ENCODE data around the gene ETHE1.

Gene ETHE1, protein sequence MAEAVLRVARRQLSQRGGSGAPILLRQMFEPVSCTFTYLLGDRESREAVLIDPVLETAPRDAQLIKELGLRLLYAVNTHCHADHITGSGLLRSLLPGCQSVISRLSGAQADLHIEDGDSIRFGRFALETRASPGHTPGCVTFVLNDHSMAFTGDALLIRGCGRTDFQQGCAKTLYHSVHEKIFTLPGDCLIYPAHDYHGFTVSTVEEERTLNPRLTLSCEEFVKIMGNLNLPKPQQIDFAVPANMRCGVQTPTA

DNA sequence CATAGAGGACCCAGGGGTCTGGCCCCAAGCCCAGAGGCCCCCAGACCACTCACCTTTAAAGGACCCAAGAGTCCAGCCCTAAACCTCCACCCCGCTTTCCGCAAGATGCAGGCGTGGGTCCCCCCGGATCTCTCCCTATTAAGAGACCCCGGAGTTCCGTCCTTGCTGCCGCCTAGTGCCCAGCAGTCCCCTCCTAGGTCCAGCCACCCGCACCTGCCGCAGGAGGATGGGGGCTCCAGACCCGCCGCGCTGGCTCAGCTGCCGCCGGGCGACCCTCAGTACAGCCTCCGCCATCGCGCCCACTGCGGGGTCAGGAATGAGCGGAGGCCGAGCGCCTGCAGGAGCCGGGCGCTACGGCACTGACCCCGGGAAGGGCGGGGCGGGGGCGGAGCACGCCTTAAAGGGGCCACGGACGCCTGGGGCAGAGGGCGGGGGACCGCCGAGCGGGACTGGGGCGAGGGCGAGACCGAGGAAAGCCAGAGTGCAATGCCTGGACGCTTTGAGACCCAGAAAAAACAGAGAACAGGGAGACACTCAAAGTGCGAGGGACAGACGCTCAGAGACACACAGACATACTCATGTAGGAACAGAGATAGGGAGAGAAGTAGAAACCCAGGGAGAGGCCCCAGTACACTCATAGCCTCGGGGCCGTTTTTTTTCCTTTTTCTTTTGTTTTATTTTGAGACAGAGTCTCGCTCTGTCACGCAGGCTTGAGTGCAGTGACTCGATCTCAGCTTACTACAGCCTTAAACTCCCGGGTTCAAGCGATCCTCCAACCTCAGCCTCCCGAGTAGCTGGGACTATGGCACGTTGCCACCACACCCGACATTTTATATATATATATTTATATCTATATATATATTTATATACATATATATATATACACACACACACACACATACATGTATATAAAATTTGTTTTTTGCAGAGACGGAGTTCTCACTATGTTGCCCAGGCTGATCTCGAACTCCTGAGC is at the start of gene ETHE1:
TSS of gene ETHE1 (minus strand) at position 318 of the 976 bp plus-strand sequence. CDS start at position 294, 24 bp downstream.
- peak within 1 kb of the TSS; percentile 74 for H3K4me3 ChIP-seq (ENCODE audit: low read depth, low read length)

DNA sequence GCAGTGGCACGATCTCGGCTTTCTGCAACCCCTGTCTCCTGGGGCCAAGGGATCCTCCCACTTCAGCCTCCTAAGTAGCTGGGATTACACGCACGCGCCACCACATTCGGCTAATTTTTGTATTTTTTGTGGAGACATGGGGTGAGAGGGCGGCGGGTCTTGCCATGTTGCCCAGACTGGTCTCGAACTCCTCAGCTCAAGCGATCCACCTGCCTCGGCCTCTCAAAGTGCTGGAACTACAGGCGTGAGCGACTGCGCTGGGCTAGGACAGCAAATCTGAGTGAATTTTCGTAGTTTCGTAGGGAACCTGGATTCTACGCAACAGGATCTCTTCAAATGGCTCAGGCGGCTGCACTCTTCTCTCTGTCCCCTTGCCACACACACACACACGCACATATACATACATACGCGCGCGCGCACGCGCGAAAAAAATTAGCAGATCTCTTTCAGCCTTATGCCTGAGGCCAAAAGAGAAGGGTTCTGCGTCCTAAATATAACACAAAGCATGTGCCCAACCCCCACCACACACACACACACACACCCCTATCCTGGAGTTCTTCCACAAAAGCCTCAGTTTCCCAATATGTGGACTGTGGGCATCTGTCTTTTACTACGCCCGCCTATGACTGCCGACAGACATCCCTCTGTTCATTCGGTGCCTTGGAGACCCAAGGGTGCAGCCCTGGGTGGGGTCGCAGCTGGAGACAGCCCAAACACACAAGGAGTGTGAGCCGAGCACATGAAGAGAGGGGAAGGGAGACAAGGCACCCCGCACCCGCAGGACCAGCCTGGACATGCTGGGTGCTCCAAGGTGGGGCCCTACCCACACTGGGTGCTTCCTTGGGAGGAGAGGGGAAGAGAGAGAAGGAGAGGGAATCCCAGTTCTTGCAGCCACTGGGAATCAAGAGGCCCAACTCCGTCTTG is 49.2 kb upstream of the ETHE1 start:
- no peak overlapping the region for H3K4me3 ChIP-seq (ENCODE audit: low read depth, low read length)

DNA sequence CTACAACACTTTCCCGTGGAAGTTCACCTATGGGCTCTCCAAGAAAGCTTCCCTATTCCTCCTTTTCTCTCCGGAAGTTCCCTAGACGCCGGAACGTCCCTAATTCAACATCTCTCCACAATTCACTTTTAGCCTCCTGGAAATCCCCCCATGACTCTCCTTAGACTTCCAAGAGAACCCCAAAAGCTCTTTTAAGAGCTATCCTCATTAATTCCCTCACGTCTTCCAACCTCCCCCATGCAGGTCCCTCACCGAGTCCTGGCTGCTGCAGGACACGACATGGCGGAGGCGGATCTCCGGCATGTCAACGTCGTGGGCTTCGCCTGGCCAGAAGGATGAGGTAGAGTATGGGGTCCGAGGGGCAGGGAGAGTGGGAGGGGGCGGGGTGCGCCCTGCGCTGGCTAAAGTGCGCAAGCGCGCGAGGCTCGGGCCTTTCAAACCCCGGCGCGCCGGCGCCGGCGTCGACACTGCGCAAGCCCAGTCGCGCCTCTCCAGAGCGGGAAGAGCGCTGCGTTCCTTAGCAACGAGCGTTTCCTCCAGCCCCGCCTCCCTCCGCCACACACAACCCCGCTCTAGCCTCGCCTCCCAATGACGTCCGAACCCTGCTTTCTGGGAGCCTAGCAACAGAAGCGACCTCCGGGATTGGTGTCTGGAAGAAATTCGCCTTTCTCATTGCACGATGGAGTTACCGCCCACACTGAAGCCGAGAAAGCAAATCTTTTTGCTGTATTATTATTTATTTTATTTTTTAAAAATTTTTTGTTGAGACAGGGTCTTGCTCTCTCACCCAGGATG is 48.4 kb upstream of the ETHE1 start, which contains the start of the genes PINLYP and XRCC1:
TSS of gene PINLYP (plus strand) at position 646 of the 795 bp plus-strand sequence. CDS start 1,391 bp downstream, outside the sequence.
TSS of gene XRCC1 (minus strand) at position 372 of the 795 bp plus-strand sequence. CDS start at position 303, 69 bp downstream.
- H3K4me3 ChIP-seq (ENCODE audit: low read depth, low read length) = peak within 1 kb of the TSS; percentile 78

DNA sequence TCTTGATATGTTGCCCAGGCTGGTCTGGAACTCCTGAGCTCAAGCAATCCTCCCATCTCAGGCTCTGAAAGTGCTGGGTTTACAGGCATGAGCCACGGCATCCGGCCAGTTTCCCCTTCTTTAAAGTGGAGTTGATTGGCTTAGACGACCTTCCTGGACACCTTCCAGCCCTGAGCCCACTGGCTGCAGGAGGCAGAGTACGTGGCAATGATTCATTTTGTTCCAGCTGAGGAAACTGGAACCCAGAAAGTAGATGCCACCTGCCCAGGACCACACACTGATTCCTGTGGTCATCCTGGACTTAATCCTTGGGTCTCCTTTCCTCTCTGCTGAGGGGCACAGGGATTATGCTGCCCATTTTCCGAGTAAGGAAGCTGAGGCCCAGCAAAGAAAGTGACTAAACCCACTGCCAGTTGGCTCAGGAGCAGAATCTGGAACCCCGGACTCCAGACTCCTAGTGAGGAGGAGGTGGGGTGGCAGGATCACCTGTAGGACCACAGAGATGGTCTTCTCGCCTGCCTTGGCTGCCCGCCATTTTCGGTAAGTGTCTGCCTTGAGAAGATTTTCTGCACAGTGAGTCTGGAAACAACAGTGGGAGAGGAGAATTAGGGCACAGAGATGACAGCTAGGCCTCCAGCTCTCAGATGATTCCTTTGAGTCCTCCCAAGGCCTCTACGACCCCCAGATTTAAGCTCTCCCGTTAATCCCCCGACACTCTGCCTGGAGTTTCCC is 47.6 kb upstream of the ETHE1 start:
- peak overlapping the region; percentile 78 for H3K4me3 ChIP-seq (ENCODE audit: low read depth, low read length)

DNA sequence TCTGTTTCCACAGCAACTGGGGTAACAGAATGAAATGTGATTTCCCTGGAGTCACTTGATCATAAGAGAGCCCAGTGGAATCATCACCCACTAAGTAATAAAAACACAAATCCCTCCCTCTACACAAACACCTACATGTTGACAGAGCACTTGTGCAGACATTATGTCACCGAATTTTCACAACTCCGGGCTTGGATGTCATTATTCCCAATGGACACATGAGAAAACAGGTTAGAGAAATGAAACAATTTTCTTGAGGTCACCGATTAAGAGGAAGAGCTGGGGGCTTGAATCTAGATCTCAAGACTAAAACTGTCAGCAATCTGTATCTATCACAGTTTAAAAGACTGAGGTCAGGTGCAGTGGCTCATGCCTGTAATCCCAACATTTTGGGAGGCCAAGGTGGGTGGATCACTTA is 45.2 kb upstream of the ETHE1 start:
- H3K4me3 ChIP-seq (ENCODE audit: low read depth, low read length) = no peak overlapping the region

DNA sequence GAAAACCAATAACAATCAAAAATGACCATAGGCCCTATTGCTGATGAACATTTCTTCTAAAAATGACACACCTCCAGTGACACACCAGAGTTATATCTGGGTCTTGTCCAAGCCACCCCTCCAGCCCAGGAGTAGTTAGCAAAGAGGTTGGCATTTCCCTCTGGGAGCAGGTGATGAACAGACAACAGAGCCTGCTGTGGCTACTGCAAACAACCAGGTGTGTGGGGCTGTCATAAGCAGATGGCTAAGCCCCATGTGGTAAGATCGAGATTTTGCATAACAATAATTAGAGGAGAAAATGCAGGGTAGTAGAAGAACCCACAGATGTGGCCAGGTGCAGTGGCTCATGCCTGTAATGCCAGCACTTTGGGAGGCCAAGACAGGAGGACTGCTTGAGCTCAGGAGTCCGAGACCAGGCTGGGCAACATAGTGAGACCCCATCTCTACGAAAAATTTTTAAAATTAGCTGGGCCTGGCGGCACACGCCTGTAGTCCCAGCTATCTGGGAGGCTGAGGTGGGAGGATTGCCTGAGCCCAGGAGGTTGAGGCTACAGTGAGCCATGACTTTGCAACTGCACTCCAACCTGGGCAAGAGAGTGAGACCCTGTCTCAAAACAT is 43.3 kb upstream of the ETHE1 start:
- no peak overlapping the region for H3K4me3 ChIP-seq (ENCODE audit: low read depth, low read length)

DNA sequence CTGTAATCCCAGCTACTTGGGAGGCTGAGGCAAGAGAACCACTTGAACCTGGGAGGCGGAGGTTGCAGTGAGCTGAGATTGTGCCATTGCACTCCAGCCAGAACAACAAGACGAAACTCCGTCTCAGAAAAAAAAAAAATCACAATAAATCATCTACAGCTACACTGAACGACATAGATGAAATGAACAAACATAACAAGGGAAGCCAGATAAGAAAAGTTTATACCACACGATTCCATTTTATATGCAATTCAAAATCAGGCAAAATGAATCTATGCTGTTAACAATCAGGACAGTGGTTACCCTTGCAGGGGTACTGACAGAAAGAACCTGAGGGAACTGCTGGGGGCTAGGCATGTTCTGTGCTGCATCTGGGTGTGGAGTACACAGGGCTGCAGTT is 42.7 kb upstream of the ETHE1 start:
- no peak overlapping the region for H3K4me3 ChIP-seq (ENCODE audit: low read depth, low read length)

DNA sequence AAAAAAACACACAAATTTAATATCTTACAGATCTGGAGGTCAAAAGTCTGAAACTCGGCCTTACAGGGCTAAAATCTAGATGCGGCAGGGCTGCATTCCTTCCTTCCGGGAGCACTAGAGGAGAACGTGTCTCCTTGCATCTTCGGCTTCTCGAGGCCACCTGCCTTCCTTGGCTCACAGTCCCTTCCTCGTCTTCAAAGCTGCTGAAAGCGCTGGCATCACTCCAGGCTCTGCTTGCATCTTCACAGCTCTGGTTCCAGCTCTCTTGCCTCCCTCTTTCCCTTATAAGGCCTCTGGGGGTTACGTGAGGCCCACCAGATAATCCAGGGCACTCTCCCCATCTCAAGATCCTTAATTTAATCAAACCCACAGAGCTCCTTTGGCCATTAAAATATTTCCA is 37.8 kb upstream of the ETHE1 start:
- H3K4me3 ChIP-seq (ENCODE audit: low read depth, low read length) = no peak overlapping the region

DNA sequence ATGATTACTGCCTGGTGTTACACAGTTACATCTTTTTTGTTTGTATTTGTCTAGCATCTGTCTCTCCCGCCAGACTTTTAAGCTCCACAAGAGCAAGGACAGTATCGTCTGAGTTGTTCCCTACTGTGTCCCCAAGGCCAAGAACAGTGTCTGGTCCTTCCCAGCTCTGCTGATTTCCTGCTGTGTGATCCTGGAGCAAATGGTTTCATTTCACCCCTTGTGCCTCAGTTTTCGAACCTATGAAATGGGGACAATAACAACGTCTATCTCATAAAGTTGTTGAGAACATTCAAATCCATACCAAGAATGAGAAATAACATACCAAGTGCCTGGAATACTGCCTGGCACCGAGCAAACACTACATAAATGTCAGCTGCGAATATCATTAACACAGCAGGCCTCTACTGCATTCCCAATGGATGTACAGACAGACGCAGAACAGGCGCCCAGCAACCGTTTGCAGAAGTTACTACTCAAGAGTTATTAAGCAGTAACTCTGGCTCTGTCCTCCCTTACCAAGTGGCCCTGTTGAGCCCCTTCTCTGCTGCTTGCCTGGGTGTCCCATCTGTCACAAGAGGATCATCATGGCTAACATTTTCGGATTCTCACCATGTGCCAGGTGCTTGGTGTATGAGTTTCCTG is 36.9 kb upstream of the ETHE1 start:
- H3K4me3 ChIP-seq (ENCODE audit: low read depth, low read length) = no peak overlapping the region

DNA sequence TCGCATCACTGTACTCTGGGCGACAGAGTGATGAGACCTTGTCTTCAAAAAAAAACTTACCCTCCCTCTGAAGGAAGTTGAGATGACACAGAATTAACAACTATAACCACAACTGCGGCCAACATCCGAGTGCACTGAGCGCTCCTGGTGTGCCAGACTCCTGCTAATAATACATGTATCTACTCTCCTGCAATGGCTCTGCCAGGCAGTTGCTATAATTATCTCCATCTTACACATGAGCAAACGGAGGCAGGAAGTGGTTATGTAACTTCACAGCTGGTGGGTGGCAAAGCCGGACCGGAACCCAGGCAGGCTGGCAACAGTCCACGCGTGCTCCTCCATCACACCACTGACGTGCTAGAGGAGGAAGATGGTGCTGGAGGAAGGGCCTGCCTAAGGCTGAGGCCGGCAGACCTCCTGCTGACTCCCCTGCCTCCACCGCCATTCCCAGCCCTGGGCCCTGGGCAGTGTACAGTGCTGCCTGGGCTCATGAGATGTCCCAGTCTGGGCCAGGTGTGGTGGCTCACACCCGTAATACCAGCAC is 35.8 kb upstream of the ETHE1 start:
- no peak overlapping the region for H3K4me3 ChIP-seq (ENCODE audit: low read depth, low read length)

DNA sequence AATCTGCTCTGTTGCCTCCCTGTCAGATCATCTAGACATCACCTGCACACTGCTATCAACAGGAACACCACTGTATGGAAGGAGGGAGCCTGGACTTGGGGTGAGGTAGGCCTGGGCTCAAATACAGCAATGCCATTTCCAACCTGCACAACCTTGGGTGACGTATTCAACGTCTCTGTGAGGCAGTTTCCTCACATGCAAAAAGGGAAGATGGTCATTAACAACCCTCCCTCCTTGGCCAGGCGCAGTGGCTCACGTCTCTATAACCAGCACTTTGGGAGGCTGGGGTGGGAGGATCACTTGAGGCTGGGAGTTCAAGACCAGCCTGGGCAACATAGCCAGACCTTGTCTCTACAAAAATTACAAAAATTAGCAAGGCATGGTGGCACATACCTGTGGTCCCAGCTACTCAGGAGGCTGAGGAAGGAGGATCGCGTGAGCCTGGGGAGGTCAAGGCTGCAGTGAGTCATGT is 35.3 kb upstream of the ETHE1 start:
- no peak overlapping the region for H3K4me3 ChIP-seq (ENCODE audit: low read depth, low read length)

DNA sequence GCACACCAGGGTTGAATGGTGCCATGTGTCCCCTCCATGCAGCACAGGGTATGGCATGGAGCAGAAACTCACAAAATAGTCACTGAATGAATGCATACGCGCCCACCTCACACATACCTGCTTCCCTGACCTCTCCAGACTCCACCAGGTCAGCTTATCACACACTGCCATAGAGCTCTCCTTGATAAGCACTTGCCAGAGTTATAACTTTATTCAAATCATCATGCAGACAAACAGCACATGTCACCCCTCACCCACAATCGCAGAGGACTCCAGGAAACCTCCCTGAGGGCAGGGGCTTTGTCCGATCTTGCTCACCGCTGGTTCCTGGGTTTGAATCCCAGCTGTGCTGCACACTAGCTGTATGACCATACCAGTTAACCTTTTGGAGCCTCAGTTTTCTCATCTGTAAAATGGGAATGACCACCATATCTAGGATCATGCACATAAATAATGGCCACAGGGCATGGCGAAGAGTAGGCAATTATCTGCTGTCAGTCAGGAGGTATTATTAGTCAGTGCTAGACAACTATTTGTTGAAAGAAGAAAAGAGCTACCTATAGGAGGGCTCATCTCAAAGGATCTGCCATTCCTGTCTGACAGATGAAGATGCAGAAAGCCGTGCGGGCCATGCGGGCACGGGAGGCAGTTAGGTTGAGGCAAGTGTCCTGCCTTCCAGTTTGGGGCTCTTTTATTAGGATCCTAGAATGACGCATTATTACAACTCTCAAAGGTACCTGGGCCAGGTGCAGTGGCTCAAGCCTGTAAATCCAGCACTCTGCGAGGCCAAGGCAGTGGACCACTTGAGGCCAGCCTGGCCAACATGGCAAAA is 34.4 kb upstream of the ETHE1 start:
- no peak overlapping the region for H3K4me3 ChIP-seq (ENCODE audit: low read depth, low read length)

DNA sequence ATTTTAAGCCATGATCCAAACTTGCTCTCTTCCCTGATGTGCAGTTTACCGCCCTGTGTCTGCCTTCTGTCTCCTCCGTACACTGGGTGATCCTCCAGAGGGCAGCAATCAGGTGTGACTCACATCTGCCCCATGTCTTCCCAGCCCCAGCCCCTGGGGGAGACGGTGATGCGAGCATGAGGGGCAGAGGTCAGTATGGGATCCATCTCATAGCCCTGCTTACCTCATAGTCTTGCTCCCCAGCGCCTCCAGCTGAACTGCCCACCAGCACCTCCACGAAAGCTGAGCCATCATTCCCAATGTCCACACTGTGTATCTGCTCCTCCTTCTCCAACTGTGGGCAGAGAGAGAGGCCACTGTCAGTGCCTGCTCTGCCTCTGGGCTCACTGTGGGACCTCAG is 33.7 kb upstream of the ETHE1 start:
- no peak overlapping the region for H3K4me3 ChIP-seq (ENCODE audit: low read depth, low read length)

DNA sequence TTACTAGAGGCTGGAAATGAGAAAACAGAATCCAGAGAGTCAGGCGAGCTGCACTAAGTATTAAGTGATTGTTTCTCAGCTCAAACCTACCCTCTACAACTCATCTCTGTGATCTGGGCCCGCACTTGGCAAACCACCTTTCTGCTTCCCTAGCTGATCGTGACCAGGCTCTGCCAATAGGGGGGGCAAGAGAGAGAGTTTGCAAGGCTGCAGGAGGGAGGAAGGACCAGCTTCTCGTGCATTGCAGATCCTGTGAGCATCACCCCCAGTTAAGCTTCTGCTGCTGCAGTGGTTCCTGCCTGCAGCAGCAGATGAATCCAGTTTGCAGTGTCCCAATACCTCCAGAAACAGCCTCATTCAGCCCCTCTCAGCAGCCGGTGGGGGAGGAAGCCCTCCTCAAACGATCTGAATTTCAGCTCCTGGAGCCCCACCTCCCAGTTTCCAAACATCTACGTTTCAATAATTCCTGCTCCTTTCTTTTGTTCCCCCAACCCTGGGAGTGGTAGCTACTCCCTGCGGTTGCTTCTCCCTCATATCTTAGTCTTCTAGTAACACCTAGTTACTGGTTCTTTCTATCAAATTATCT is 28.3 kb upstream of the ETHE1 start:
- H3K4me3 ChIP-seq (ENCODE audit: low read depth, low read length) = no peak overlapping the region

DNA sequence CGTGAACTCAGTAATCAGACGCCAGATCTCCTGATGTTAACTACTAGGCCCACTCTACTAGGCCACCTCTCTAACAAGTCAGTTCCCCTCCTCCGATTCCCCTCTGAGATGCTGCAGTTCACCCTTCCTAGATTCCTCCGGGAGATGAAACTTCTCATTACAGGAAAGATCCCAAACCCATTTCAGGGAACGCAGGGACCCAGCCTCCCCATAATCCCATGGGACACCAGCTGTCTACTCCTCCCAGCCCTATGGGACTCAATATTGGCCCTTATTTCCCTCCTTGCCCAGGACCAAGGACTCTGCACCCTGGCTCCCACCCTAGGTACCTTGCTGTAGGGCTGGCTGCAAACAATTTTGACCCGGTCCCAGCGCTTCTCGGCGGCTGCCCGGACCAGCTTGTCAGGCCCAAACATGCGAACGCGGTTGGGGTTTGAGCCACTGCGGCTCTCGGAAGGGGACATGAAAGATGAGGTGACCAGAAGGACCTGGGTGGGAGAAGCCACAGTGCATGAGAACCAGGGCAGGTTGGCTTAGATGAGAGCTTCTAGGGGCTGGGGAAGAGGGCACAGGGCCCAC is 27.4 kb upstream of the ETHE1 start:
- no peak overlapping the region for H3K4me3 ChIP-seq (ENCODE audit: low read depth, low read length)

DNA sequence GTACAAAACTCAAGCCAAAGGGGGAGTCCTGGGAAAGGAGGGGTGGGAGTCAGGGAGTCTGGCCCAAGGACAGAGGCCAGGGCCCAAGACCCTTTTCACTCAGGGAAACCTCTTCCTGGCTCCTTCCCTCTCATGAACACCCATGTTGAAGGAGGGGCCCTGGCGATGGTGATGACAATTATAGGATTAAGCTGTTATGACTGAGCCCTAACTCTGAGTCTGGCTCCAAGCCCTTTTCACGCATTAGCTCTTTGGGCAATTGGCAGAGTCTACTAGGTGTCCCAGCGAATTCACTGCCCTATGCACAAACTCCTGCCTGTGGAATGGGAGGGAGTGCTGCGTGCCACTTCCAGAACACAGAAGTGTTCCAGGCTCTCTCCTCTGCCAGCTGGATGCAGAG is 26.7 kb upstream of the ETHE1 start:
- H3K4me3 ChIP-seq (ENCODE audit: low read depth, low read length) = no peak overlapping the region

All from iPS-11a (cell line).